PC-3 (cell line): ENCODE results near the gene POLR3C. TPM values are rescaled to one million over a fixed set of nuclear protein-coding genes. Genes with fewer than 3 reads are reported as not detected.
"Not testable (repeated sequence)": the region's sequence is repeated elsewhere in the genome, so short reads cannot be mapped to it uniquely, and the experiment has no call there.

ENCODE experiments used
- ATAC-seq: fragments of 200-7000 bp; cut with Tn5 transposase; 2 replicates; pipeline ENCODE4 v1.9.1; 2020; ENCODE audit warnings: mild to moderate bottlenecking, moderate library complexity
- BruUV-seq: library from RNA; stranded (reverse); fragments of 400-500 nt; replicated peaks from 2 replicates; lab custom pipeline; 2021; lab: Mats Ljungman, UMichigan
- CTCF ChIA-PET: fragments of 300-600 bp; sonication (Branson Sonifier 250); formaldehyde crosslinking; loops from one replicate; lab custom pipeline; 2022; ENCODE audit warnings: antibody characterized with exemption; lab: Charles Lee
- POLR2A ChIA-PET: fragments of 300-600 bp; sonication (Branson Sonifier 250); formaldehyde crosslinking; loops from one replicate; lab custom pipeline; 2022; ENCODE audit warnings: antibody characterized with exemption; ENCODE audit not compliant: unreplicated experiment; lab: Charles Lee
- DNase-seq: peaks from one replicate; pipeline ENCODE4 v3.0.0-alpha.2; 2015
- H2AFZ ChIP-seq: fragments of 300-600 bp; sonication (generic); 2 replicates; pipeline ENCODE4 v1.6.0; 2016; ENCODE audit warnings: antibody characterized with exemption, low read length
- H3F3A ChIP-seq: fragments of 300-600 bp; sonication (generic); one replicate; pipeline ENCODE4 v1.6.0; 2017; ENCODE audit warnings: antibody characterized with exemption, low read length, control low read depth, mild to moderate bottlenecking; ENCODE audit not compliant: unreplicated experiment
- H3K27ac ChIP-seq: fragments of 300-600 bp; sonication (generic); 2 replicates; pipeline ENCODE4 v1.5.1; 2016; ENCODE audit warnings: mild to moderate bottlenecking, low read length
- H3K27me3 ChIP-seq: fragments of 300-600 bp; sonication (generic); 2 replicates; pipeline ENCODE4 v1.6.1; 2016; ENCODE audit warnings: low read length, mixed read lengths
- H3K36me3 ChIP-seq: fragments of 300-600 bp; sonication (generic); 2 replicates; pipeline ENCODE4 v1.6.1; 2016; ENCODE audit warnings: low read depth, mixed run types, low read length, mixed read lengths
- H3K4me1 ChIP-seq: fragments of 300-600 bp; sonication (generic); 2 replicates; pipeline ENCODE4 v1.5.1; 2016; ENCODE audit warnings: low read length; ENCODE audit not compliant: insufficient read depth
- H3K4me2 ChIP-seq: fragments of 300-600 bp; sonication (generic); 2 replicates; pipeline ENCODE4 v1.6.0; 2016; ENCODE audit warnings: low read length
- H3K4me3 ChIP-seq: fragments of 300-600 bp; sonication (generic); 2 replicates; pipeline ENCODE4 v1.5.1; 2016; ENCODE audit warnings: mild to moderate bottlenecking, low read length, mixed read lengths
- H3K79me2 ChIP-seq: fragments of 300-600 bp; sonication (generic); 2 replicates; pipeline ENCODE4 v1.6.1; 2017; ENCODE audit warnings: low read length, mixed read lengths
- H3K9ac ChIP-seq: fragments of 300-600 bp; sonication (generic); 2 replicates; pipeline ENCODE4 v1.6.0; 2016; ENCODE audit warnings: mild to moderate bottlenecking, low read length
- H3K9me2 ChIP-seq: fragments of 300-600 bp; sonication (generic); replicated peaks from 2 replicates; pipeline ENCODE4 v1.6.1; 2016; ENCODE audit warnings: mixed run types, low read length, mixed read lengths
- H3K9me3 ChIP-seq: fragments of 300-600 bp; sonication (generic); 2 replicates; pipeline ENCODE4 v1.6.1; 2016; ENCODE audit warnings: low read length, mixed read lengths
- H4K20me1 ChIP-seq: fragments of 300-600 bp; sonication (generic); 2 replicates; pipeline ENCODE4 v1.6.1; 2016; ENCODE audit warnings: low read length, mixed read lengths
- EZH2 ChIP-seq: fragments of 300-600 bp; sonication (generic); IDR thresholded peaks from one replicate; pipeline ENCODE4 v1.6.1; 2017; ENCODE audit warnings: antibody characterized with exemption, mild to moderate bottlenecking, low read length; ENCODE audit not compliant: unreplicated experiment
- EZH2phosphoT487 ChIP-seq: fragments of 300-600 bp; sonication (generic); IDR thresholded peaks from 2 replicates; pipeline ENCODE4 v1.6.1; 2018; ENCODE audit warnings: mild to moderate bottlenecking, antibody characterized with exemption, low read length, borderline replicate concordance
- intact Hi-C: fragments of 100-400 bp; cut with micrococcal nuclease; formaldehyde crosslinking; loops from 2 replicates; pipeline ENCODE4 v1.9.0; 2023
- total RNA-seq: library from RNA; depleted of rRNA; stranded (reverse); fragments of >200 nt; gene quantifications from 2 replicates; pipeline ENCODE4 v1.2.3, GENCODE V29; 2014
- TF ChIP-seq, protein P1 (sequence below): fragments of 300-600 bp; sonication (generic); conservative IDR thresholded peaks from 2 replicates; pipeline ENCODE4 v1.5.1; 2017; ENCODE audit warnings: antibody characterized with exemption, low read depth, mild to moderate bottlenecking, low read length

The POLR3C gene
- total RNA-seq, 1 experiment from 2014 or later = 41.5 TPM

DNA sequence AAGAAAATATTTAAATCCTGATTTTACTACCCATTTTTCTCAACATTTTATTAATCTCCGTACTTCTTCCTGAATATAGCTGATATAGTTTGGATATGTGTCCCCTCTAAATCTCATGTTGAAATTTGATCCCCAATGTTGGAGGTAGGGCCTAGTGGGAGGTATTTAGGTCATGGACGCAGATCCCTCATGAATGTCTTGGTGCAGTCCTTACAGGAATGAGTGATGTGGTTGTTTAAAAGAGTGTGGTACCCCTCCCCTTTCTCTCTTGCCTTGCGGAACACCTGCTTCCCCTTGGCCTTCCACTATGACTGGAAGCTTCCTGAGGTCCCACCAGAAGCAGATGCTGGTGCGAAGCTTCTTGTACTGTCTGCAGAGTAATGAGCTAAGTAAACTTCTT is 17.6 kb upstream of the POLR3C start:
- DNase-seq = no peak
- Histone ChIP-seq H3K36me3 (no peaks in the 10 kb centered on the region), H3F3A (no peaks in the 10 kb centered on the region), H3K4me2 (no peak overlapping the region), H3K4me3 (no peak overlapping the region), H2AFZ (no peak overlapping the region), H3K9me3 (no peaks in the 10 kb centered on the region), H3K4me1 (peaks cover 26% of the 10 kb centered on the region), H3K79me2 (peaks cover 71% of the 10 kb centered on the region), H4K20me1 (no peaks in the 10 kb centered on the region), H3K27me3 (no peaks in the 10 kb centered on the region), H3K9ac (no peak overlapping the region), H3K9me2 (no peaks in the 10 kb centered on the region), H3K27ac (no peak overlapping the region)
- ChIA-PET POLR2A (no interaction called here), CTCF (no interaction called here)
- ATAC-seq = no peak
- no TSS peak for BruUV-seq
- intact Hi-C loops = loop anchor here (10.0 kb wide), 1 partner anchor 52 kb away; no protein-coding TSS in a partner anchor
- TF ChIP-seq, protein P1, sequence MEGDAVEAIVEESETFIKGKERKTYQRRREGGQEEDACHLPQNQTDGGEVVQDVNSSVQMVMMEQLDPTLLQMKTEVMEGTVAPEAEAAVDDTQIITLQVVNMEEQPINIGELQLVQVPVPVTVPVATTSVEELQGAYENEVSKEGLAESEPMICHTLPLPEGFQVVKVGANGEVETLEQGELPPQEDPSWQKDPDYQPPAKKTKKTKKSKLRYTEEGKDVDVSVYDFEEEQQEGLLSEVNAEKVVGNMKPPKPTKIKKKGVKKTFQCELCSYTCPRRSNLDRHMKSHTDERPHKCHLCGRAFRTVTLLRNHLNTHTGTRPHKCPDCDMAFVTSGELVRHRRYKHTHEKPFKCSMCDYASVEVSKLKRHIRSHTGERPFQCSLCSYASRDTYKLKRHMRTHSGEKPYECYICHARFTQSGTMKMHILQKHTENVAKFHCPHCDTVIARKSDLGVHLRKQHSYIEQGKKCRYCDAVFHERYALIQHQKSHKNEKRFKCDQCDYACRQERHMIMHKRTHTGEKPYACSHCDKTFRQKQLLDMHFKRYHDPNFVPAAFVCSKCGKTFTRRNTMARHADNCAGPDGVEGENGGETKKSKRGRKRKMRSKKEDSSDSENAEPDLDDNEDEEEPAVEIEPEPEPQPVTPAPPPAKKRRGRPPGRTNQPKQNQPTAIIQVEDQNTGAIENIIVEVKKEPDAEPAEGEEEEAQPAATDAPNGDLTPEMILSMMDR = no peak
- no peak for TF ChIP-seq EZH2phosphoT487
- no peak for TF ChIP-seq EZH2

GRCh38 chr1:145806844-145807243 is 17.2 kb upstream of the POLR3C start:
- no peaks in the 10 kb centered on the region for H3K9me3 ChIP-seq
- DNase-seq = no peak
- peaks cover 66% of the 10 kb centered on the region for H3K79me2 ChIP-seq
- POLR2A ChIA-PET = no interaction called here
- no peak overlapping the region for H3K4me2 ChIP-seq
- peaks cover 24% of the 10 kb centered on the region for H3K4me1 ChIP-seq
- TF ChIP-seq, protein P1 = no peak
- TF ChIP-seq EZH2 (no peak), EZH2phosphoT487 (no peak)
- no peak overlapping the region for H3K27ac ChIP-seq
- no peak overlapping the region for H3K9ac ChIP-seq
- intact Hi-C loops = loop anchor here (10.0 kb wide), 1 partner anchor 52 kb away; no protein-coding TSS in a partner anchor
- H4K20me1 ChIP-seq = no peaks in the 10 kb centered on the region
- H3K4me3 ChIP-seq = no peak overlapping the region
- no peaks in the 10 kb centered on the region for H3F3A ChIP-seq
- H3K27me3 ChIP-seq = no peaks in the 10 kb centered on the region
- no peaks in the 10 kb centered on the region for H3K36me3 ChIP-seq
- no peak overlapping the region for H2AFZ ChIP-seq
- ATAC-seq = no peak
- no TSS peak for BruUV-seq
- CTCF ChIA-PET = no interaction called here
- no peaks in the 10 kb centered on the region for H3K9me2 ChIP-seq

- DNase-seq (peak; percentile 17), ATAC-seq (peak; percentile 87)
- H3K9me2 ChIP-seq, H2AFZ ChIP-seq, CTCF ChIA-PET, H3K4me1 ChIP-seq, H3K9me3 ChIP-seq, H3K27me3 ChIP-seq, H3F3A ChIP-seq, H3K36me3 ChIP-seq, intact Hi-C loops, POLR2A ChIA-PET, H4K20me1 ChIP-seq, BruUV-seq: not testable (repeated sequence)
- H3K27ac ChIP-seq = peak overlapping the region; percentile 62
- H3K4me3 ChIP-seq = peak overlapping the region; percentile 43
- H3K4me2 ChIP-seq = peak overlapping the region; percentile 62
- H3K9ac ChIP-seq = 0 out of 2 replicates have a peak overlapping the region, but pooled peaks have one; percentile 20
- H3K79me2 ChIP-seq = peaks cover 35% of the 10 kb centered on the region
These were observed 10.8 kb upstream of the POLR3C start for GRCh38 chr1:145812977-145813810.

GRCh38 chr1:145818095-145818494 is 5.9 kb upstream of the POLR3C start:
- BruUV-seq, H2AFZ ChIP-seq, H3K27me3 ChIP-seq, H4K20me1 ChIP-seq, CTCF ChIA-PET, H3K4me1 ChIP-seq, H3K9me2 ChIP-seq, intact Hi-C loops, H3K36me3 ChIP-seq, H3F3A ChIP-seq, H3K9me3 ChIP-seq, POLR2A ChIA-PET: not testable (repeated sequence)
- Histone ChIP-seq H3K9ac (peak overlapping the region; percentile 35; the same call in 1 of the 2 replicates), H3K4me3 (peak overlapping the region; percentile 50), H3K79me2 (peaks cover 40% of the 10 kb centered on the region), H3K4me2 (peak overlapping the region; percentile 73), H3K27ac (peak overlapping the region; percentile 69)
- ATAC-seq = peak; percentile 60
- DNase-seq = peak; percentile 72
